Right atrium auricular region (tissue), 2 donors: ENCODE data around the gene DCDC2C. TPM values are rescaled to one million over a fixed set of nuclear protein-coding genes. Genes with fewer than 3 reads are reported as not detected.

Experiments used
- DNase-seq: peaks from one replicate; pipeline ENCODE4 v3.0.0-alpha.2; 2019; ENCODE audit warnings: low spot score
- H3K27ac ChIP-seq, 2 donors: fragments of 200-600 bp; sonication (generic); 1 replicate in 1 of 2; 2 replicates in 1 of 2; pipeline ENCODE4 v1.5.1; 2016 to 2019
- H3K27me3 ChIP-seq, 2 donors: fragments of 200-600 bp; sonication (generic); one replicate each; pipeline versions ENCODE4 v1.5.1 to v1.6.0; 2017 to 2019
- H3K36me3 ChIP-seq: fragments of 200-600 bp; sonication (generic); one replicate; pipeline ENCODE4 v1.5.1; 2016
- H3K4me1 ChIP-seq, 2 donors: fragments of 200-600 bp; sonication (generic); one replicate each; pipeline versions ENCODE4 v1.5.1 to v1.6.0; 2017 to 2019
- H3K4me3 ChIP-seq, 2 donors: fragments of 200-600 bp; sonication (generic); 1 replicate in 1 of 2; 2 replicates in 1 of 2; pipeline ENCODE4 v1.5.1; 2017 to 2019; ENCODE audit warnings: mild to moderate bottlenecking in 1 of 2, moderate library complexity in 1 of 2
- H3K9me3 ChIP-seq, 2 donors: fragments of 200-600 bp; sonication (generic); one replicate each; pipeline ENCODE4 v1.5.1; 2019
- total RNA-seq, 2 donors: library from RNA; depleted of rRNA; stranded (reverse); fragments of >200 nt; gene quantifications; one replicate each; pipeline ENCODE4 v1.1.0, GENCODE V29; 2016
- TF ChIP-seq, protein P1 (sequence below), 2 donors: fragments of 200-600 bp; sonication (generic); IDR thresholded peaks; one replicate each; pipeline ENCODE4 v1.5.1; 2019; ENCODE audit warnings: antibody characterized with exemption in 2 of 2

Gene DCDC2C
- total RNA-seq, 2 donors from 2014 or later, result not detected

DNA sequence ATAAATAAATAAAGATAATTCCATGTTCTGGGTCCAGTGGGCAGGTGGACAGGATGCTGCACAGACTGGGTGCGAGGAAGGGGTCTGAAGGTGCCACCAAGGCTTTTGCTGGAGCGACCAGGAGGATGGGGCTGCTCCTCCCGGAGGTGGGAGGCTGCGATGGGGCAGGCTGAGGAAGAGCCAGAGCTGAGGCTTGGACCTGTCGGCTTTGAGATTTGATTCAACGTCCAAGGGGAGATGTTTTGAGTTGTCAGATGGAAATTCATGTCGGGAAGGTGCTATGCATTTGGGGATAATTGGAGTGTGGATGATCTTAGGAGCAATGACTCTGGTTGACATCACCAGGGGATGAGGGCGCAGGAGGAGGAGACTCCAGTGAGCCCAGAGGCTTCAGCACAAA lies 33.7 kb upstream of the DCDC2C start:
- Histone ChIP-seq H3K36me3 (no peaks in the 10 kb centered on the region), H3K4me1 (peaks cover 0 to 6% of the 10 kb centered on the region in 2 donors), H3K9me3 (no peaks in the 10 kb centered on the region), H3K27me3 (no peaks in the 10 kb centered on the region), H3K4me3 (no peak overlapping the region), H3K27ac (no peak overlapping the region)
- DNase-seq, result no peak
- TF ChIP-seq, protein P1, sequence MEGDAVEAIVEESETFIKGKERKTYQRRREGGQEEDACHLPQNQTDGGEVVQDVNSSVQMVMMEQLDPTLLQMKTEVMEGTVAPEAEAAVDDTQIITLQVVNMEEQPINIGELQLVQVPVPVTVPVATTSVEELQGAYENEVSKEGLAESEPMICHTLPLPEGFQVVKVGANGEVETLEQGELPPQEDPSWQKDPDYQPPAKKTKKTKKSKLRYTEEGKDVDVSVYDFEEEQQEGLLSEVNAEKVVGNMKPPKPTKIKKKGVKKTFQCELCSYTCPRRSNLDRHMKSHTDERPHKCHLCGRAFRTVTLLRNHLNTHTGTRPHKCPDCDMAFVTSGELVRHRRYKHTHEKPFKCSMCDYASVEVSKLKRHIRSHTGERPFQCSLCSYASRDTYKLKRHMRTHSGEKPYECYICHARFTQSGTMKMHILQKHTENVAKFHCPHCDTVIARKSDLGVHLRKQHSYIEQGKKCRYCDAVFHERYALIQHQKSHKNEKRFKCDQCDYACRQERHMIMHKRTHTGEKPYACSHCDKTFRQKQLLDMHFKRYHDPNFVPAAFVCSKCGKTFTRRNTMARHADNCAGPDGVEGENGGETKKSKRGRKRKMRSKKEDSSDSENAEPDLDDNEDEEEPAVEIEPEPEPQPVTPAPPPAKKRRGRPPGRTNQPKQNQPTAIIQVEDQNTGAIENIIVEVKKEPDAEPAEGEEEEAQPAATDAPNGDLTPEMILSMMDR (IDR thresholded peaks at IDR 0.05), result no peak

DNA sequence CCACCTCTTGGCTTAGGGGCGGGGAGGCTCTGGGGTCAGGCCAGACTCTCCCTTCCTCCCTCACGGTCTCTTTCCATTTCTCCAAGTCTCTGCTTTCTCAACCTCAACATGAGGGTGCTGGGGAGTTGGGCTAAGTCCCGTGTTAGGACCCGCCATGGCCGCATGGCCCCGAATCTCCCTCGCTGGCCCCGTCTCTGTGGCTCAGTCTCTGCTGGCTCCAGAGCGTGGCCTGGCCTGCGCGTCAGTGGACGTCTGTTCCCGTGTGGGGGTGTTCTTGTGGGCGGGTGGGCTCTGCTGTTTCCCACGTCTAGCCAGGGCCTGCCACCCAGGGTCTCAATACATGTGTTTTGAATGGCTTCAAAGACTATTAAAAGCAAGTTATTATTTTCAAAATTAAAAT lies 33.0 kb upstream of the DCDC2C start:
- H3K27me3 ChIP-seq, result no peaks in the 10 kb centered on the region
- peaks cover 0 to 6% of the 10 kb centered on the region in 2 donors for H3K4me1 ChIP-seq
- no peak for DNase-seq
- no peaks in the 10 kb centered on the region for H3K36me3 ChIP-seq
- TF ChIP-seq, protein P1 (IDR thresholded peaks at IDR 0.05), result no peak
- H3K9me3 ChIP-seq, result no peaks in the 10 kb centered on the region
- H3K27ac ChIP-seq, result no peak overlapping the region
- H3K4me3 ChIP-seq, result no peak overlapping the region

DNA sequence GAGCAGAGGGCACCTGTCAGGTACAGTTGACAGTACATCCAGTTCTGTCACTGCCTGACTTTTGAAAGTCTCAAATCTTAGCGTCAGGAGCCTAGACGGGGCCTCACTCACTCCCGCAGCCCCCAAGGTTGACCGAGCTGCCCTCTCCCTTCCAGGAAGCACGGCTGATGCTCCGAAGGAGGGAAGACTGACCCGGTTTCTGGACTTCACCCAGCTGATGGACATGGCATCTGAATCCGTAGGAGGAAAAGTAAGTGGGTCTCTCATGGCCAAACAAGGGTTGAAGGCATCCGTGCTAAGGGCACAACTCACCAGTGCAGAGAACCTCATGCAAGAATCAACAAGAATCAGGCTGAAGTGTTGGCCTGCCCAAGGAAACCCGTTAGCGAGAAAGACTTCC lies 32.4 kb upstream of the DCDC2C start:
- Histone ChIP-seq H3K27me3 (no peaks in the 10 kb centered on the region), H3K4me1 (peaks cover 0 to 6% of the 10 kb centered on the region in 2 donors), H3K36me3 (no peaks in the 10 kb centered on the region), H3K9me3 (no peaks in the 10 kb centered on the region), H3K27ac (no peak overlapping the region), H3K4me3 (no peak overlapping the region)
- peak; percentile 54 for DNase-seq
- TF ChIP-seq, protein P1 (IDR thresholded peaks at IDR 0.05), result no peak

DNA sequence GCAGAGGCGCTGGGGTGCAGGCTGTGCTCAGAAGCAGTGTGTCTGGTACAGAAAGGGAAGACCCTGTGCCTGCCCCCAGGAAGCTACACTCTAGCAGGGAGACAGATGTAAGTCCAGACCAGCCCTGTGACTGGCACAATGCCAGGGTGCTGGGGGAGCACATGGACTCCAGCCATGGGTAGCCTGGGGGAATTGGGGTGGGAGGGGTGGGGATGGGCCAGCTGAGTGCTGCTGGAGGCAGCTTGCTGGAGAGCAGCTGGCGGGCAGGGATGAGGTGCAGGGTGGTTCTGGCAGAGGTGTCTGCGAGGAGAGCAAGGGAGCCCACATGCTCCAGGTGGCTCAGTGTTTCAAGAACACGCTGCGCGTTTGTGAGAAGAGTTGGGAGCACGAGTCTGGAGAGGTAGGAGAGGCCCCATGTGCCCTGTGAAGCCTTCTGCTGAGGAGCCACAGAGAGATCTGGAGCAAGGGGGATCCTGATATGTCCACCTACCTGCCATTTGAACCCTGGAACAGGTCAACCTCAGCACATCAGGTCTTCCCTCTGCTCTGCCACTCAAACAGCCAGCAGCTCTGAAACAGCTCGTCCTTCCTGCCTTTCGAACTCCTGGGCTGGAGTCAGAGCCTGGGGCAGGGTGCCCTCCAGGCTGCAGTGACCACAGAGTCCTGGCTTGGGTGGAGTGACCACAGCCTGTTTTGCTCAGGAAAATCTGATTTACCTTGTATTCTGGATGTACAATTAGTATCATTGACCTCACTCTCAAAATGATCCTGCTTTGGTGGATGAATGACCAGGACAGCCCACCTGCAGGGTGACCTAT lies 30.3 kb upstream of the DCDC2C start:
- Histone ChIP-seq H3K36me3 (no peaks in the 10 kb centered on the region), H3K4me3 (no peak overlapping the region), H3K4me1 (no peaks in the 10 kb centered on the region), H3K27ac (no peak overlapping the region), H3K9me3 (no peaks in the 10 kb centered on the region), H3K27me3 (no peaks in the 10 kb centered on the region)
- TF ChIP-seq, protein P1 (IDR thresholded peaks at IDR 0.05), result no peak
- DNase-seq, result no peak

DNA sequence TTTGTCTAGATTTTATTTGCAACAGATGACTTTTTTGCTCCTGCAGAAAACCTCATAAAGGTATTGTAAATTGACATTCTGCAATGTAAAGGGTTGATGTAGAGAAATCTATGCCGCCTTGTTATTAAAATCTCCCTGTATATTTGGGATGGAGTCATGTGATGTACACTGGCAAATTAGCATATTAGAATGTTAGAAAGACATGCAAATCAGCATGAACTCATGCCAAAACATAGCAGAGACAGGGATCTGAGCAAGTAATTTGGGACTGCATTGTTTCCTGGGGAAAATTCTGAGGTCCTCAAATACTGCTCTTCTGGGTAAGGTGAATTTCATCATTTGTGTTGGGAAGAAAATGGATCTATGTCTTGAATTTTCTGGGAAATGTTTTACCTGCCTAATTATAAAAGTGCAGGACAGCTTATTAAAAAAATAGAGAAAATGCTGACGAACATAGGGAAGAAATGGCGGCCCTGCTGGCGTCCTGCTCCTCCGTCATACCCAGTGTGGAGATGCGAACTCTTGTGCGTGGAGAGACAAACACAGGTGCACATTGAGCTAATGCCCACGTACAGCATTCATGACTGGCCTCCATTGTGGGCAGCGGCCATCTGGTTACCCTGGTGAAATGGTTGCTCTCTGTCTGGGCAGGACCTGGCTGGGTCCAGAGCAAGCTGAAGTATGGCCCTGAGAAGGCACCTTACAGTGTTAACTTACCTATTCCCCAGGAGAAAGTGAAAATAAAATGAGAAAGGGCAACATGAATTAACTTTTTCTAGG lies 29.1 kb upstream of the DCDC2C start:
- H3K27ac ChIP-seq, result no peak overlapping the region
- no peak overlapping the region for H3K4me3 ChIP-seq
- no peak for DNase-seq
- TF ChIP-seq, protein P1 (IDR thresholded peaks at IDR 0.05), result no peak
- no peaks in the 10 kb centered on the region for H3K4me1 ChIP-seq
- no peaks in the 10 kb centered on the region for H3K36me3 ChIP-seq
- H3K9me3 ChIP-seq, result no peaks in the 10 kb centered on the region
- H3K27me3 ChIP-seq, result no peaks in the 10 kb centered on the region
